Stimulated activated CD8-positive, alpha-beta memory T cell treated with anti-CD3 and anti-CD28 coated beads, Interleukin-7, amount 100 ng/mL, for 4 hours (primary cell): Measurements from ENCODE around the gene PTPRZ1.

Experiments
- DNase-seq, 2 donors: peaks; one replicate each; pipeline ENCODE4 v3.0.0-alpha.2; 2020; ENCODE audit warnings: low read depth in 2 of 2

The PTPRZ1 gene

DNA sequence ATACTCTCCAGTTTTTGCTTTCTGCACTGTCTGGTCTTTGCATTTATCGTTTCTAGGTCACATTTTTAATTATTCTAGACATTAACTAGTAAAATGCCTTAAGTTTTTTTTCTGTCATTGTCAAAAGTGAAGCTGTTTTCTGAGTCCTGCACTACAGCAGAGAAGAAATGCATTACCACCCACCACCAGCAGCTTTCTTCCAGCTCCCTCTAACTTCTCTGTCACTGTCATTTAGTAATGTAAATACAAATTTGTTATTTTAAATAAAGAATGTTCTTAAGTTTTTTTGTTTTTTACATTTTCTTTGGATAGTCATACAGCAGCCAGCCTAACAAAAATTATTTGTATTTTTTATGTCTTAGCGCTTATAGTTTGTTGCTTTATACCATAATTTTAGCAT lies 18.8 kb downstream of the PTPRZ1 start:
- no peak for DNase-seq

DNA sequence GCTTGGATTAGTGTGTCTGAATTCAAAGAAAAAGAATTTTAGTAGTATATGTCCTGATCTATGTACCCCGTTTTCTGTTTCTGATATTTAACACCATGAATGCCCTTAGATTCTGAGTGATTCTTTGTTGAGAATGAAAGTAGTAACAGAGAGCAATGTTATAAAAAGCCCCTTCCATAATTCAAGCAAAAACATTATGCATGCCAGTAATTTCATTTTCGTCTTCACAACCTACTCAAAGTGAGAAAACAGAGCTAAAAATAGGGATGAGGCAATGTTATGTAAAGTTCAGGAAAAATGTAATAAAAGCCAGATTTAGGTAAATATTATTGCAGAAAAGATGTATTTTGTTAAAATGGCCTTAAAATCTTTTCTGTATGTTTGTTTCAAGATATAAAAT lies 28.1 kb downstream of the PTPRZ1 start:
- DNase-seq: no peak

- DNase-seq: no peak
Observed at GRCh38 chr7:121904120-121904519, 31.2 kb downstream of the PTPRZ1 start.

DNA sequence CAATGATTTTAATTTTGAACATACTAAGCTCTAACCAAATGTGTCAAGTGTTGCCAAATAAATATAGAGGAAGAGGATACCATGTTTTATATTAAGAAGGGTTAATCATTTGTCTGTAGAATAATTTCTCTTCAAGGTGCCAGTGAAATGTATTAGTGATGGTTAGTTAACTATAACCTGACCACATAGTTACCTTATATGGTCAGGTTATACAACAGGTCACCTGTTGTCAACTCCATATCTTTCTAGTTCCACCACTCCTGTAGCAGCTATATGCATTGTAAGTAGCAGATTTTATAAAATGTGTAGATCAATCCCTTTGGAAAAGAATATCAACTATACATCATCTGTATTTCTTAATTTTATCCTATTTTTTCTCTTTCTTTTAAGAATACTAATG lies 35.1 kb downstream of the PTPRZ1 start:
- no peak for DNase-seq

GRCh38 chr7:121909716-121910345 lies 36.9 kb downstream of the PTPRZ1 start:
- no peak for DNase-seq

GRCh38 chr7:121913947-121914675 lies 41.1 kb downstream of the PTPRZ1 start:
- no peak for DNase-seq

- no peak for DNase-seq
Observed at GRCh38 chr7:121914676-121915279, 41.8 kb downstream of the PTPRZ1 start.

GRCh38 chr7:121916211-121916610 lies 43.2 kb downstream of the PTPRZ1 start:
- no peak for DNase-seq

- DNase-seq: no peak
Observed at GRCh38 chr7:121919986-121920385, 47.0 kb downstream of the PTPRZ1 start.

DNA sequence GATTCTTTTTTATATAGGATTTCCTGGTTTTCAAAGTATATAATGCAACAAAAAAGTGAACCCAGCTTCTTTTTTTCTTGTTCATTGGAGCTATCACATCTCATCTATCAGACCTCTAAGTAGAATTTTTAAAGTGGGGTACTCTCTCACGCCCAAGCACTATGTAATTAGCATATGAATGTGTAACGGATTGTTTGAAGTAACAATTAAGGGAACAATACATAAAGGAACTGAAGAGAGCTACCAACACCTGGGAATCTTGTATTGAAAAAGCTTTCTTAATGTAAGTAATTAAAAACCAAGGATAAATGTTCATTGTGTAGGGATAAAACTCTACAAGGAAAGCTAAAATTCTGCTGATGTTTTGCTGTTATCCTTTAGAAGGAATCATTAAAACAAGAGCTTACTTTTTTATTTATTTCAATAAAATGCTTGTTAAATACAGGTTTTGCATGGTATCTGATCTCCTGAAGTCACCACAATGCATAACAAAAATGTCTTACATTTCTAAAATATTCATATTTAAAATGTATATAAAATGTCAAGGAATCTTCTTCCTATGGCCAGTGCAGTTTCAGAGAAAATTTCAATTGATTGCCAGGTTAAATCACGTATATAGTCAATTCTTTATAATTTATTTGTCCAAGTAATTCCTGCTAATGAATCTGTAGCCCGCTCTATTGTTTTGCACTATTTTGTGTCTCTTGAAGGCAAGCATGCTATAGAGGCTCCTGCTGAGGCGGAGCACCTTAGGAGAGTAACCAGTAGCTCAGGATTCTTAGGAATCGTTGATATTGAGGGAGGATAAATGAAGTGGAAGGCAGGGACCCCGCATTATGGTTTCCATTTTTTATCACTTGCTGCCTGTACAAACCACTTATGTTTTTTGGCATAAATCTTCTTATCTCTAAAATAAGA lies 51.6 kb downstream of the PTPRZ1 start:
- no peak for DNase-seq

- no peak for DNase-seq
Observed at GRCh38 chr7:121931149-121931902, 58.4 kb downstream of the PTPRZ1 start.

GRCh38 chr7:121932768-121933167 lies 59.8 kb downstream of the PTPRZ1 start:
- DNase-seq: no peak

- no peak for DNase-seq
Observed at GRCh38 chr7:121936951-121937623, 64.1 kb downstream of the PTPRZ1 start.

- no peak for DNase-seq
Observed at GRCh38 chr7:121938429-121938996, 65.6 kb downstream of the PTPRZ1 start.

DNA sequence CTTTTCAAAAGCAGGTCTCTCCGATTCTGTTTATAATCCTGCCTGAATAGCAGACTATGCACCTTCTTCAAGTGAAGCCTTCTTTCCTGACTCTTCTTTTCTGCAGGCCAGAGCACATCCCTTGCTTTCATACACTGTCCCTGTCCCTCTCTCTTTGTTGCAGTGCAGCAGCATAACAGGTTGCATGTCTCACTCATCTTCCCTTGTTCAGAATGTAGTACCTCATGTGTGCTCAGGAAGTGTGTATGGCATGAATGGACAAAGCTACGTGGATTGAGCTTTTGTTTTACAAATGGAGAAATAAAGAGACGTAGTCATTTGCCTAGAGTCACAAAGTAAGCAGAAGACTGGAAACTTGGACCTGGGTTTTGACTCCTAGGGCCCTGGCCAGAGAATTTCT lies 68.0 kb downstream of the PTPRZ1 start:
- no peak for DNase-seq

GRCh38 chr7:121941830-121942229 lies 68.9 kb downstream of the PTPRZ1 start:
- no peak for DNase-seq

GRCh38 chr7:121945066-121945465 lies 72.1 kb downstream of the PTPRZ1 start:
- DNase-seq: no peak

DNA sequence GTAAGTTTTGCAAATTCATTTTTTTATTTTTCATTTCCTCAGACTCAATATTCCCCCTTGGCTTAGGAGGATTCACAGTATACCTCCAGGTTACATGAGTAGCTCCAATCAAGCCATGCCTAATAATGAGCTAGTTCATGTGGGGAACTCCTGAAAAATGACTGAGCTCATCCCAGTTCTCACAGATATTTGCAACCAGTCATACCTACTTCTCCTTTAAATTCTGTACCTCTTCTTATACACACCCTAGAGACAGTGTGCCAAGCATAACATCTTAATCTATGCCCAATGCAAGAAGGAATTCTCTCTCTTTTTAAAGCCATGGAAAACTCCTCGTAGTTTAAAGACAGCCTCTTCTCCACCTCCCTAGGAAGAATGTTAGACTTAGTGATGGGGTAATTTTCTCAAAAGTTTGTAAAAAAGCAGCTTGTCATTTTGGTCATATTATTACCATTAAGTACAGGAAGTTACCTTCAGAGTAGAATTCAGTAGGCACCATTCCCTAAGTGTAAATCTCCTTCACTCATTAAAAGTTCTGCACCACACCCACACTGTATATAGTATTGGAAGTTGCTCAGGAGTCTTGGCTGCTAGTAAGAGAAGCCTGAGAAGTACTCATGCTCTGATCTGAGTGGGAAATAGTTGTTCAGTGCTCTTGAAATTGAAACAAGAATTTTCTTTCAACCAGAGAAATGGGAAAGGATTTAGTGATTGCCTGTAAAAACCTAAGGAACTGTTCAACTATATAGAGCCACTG lies 72.7 kb downstream of the PTPRZ1 start:
- no peak for DNase-seq

- DNase-seq: no peak
Observed at GRCh38 chr7:121953164-121953563, 80.2 kb downstream of the PTPRZ1 start.

GRCh38 chr7:121953601-121954000 lies 80.6 kb downstream of the PTPRZ1 start:
- no peak for DNase-seq
